ENCODE data around the gene FIGNL2. TPM values are rescaled to one million over a fixed set of nuclear protein-coding genes. Genes with fewer than 3 reads are reported as not detected.

Gene FIGNL2, protein sequence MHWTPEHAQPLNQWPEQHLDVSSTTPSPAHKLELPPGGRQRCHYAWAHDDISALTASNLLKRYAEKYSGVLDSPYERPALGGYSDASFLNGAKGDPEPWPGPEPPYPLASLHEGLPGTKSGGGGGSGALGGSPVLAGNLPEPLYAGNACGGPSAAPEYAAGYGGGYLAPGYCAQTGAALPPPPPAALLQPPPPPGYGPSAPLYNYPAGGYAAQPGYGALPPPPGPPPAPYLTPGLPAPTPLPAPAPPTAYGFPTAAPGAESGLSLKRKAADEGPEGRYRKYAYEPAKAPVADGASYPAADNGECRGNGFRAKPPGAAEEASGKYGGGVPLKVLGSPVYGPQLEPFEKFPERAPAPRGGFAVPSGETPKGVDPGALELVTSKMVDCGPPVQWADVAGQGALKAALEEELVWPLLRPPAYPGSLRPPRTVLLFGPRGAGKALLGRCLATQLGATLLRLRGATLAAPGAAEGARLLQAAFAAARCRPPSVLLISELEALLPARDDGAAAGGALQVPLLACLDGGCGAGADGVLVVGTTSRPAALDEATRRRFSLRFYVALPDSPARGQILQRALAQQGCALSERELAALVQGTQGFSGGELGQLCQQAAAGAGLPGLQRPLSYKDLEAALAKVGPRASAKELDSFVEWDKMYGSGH
- under 1 TPM; 0.86 TPM for total RNA-seq

- no peak for ATAC-seq (replicated peaks in 1 of 2)
- H3K27ac Mint-ChIP-seq = no peak within 1 kb of the TSS
- H3K27me3 Mint-ChIP-seq (ENCODE audit: low read depth) = peaks cover 45% of the 10 kb centered on the region
- no peaks in the 10 kb centered on the region for H3K36me3 Mint-ChIP-seq (ENCODE audit: insufficient read depth in 2 of 2)
- peaks cover 17% of the 10 kb centered on the region for H3K4me1 Mint-ChIP-seq (ENCODE audit: low read depth)
- no peaks in the 10 kb centered on the region for H3K9me3 Mint-ChIP-seq
- H3K4me3 Mint-ChIP-seq = peak within 1 kb of the TSS; percentile 68 to 74
- no peak for DNase-seq
These were observed at the start of gene FIGNL2 for GRCh38 chr12:51848326-51848727. Gene FIGNL2 (minus strand): TSS chr12:51848718. CDS start chr12:51822413, 26,305 bp downstream.

DNA sequence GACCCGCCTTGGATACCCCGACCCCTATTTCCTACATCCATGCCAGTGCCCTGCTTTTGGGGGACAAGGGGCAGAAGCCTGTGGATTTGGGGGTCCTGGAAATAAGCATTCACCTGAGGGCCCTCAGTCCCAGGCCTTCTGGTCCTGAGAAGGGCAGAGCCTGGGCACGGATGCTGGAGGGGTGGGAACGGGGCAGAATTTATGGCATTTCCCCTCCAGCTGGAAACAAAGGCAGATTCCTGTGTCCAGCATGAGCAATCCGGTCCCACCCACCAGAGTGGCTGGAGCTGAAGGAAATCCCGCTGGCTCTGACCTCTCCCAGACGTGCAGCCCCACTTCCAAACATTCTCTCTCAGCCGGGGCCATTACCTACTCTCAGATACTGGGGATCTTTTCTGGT is 48.7 kb upstream of the FIGNL2 start:
- DNase-seq = no peak
- H3K4me1 Mint-ChIP-seq (ENCODE audit: low read depth) = no peaks in the 10 kb centered on the region
- no peak overlapping the region for H3K27ac Mint-ChIP-seq
- H3K4me3 Mint-ChIP-seq = no peak overlapping the region
- H3K36me3 Mint-ChIP-seq (ENCODE audit: insufficient read depth in 2 of 2) = no peaks in the 10 kb centered on the region
- H3K9me3 Mint-ChIP-seq = no peaks in the 10 kb centered on the region
- ATAC-seq (replicated peaks in 1 of 2) = no peak
- no peaks in the 10 kb centered on the region for H3K27me3 Mint-ChIP-seq (ENCODE audit: low read depth)

- Mint-ChIP-seq H3K27ac (no peak overlapping the region), H3K4me3 (no peak overlapping the region), H3K27me3 (ENCODE audit: low read depth) (no peaks in the 10 kb centered on the region), H3K4me1 (ENCODE audit: low read depth) (no peaks in the 10 kb centered on the region), H3K36me3 (ENCODE audit: insufficient read depth in 2 of 2) (no peaks in the 10 kb centered on the region), H3K9me3 (no peaks in the 10 kb centered on the region)
- ATAC-seq (replicated peaks in 1 of 2) (no peak), DNase-seq (no peak)
These were observed 47.7 kb upstream of the FIGNL2 start for GRCh38 chr12:51896236-51896635.

DNA sequence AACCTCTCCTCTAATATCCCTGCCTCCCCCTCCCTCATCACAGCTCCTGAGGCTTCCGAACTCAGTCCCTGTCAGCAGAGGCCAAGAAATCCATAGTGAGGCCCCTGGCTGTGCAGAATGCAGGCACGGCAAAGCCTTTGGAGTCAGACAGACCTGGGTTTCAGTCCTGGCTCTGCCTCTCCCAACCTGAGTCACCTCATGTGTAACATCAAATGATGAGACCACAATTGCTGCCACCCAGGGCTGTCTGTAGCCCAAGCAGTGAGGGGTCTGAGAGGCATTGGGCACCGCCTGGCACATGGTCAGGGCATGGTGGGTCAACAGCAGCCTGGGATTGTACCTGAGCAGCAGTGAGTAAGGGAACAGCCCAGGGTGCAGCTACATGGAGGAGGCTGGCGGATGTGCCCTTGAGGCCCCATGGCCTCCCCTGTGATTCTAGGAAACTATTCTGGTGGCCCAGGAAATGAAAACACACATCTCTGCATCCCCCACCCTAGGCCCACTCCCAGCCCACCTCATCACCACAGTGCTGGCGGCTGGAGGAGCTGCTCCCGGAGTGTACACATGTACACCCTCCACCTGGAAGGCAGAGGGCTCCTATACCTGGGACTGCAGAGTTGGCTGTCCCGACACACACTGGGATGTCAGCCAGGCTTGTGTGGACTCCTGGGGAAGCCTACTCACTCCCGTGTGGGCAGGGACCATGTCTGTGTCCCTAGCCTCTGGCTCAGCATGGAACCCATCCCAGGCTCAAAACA is 47.0 kb upstream of the FIGNL2 start:
- H3K9me3 Mint-ChIP-seq = no peaks in the 10 kb centered on the region
- no peak overlapping the region for H3K4me3 Mint-ChIP-seq

DNA sequence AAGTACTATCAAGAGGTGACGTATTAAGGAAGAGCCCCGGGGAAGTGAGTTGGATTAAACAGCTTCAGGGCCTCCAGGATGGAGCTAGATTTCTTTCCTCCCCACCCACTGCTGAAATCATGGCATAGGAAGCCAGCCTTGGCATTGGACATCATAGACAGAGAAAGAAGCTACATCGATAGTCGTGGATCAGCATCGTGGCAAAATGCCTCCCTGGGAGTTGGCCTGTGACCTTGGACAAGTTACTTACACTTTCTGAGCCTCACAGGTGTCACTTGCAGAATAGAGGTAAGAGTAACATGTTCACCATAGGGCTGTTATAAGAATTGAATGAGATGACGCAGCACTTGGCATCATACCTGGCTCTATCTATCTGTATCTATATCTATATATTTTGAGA is 45.3 kb upstream of the FIGNL2 start:
- no peak overlapping the region for H3K4me3 Mint-ChIP-seq
- H3K9me3 Mint-ChIP-seq = no peaks in the 10 kb centered on the region
- H3K27ac Mint-ChIP-seq = no peak overlapping the region

More for the DNA sequence above, 47.0 kb upstream of the FIGNL2 start:
- Mint-ChIP-seq H3K27ac (no peak overlapping the region), H3K36me3 (ENCODE audit: insufficient read depth in 2 of 2) (no peaks in the 10 kb centered on the region), H3K4me1 (ENCODE audit: low read depth) (no peaks in the 10 kb centered on the region), H3K27me3 (ENCODE audit: low read depth) (no peaks in the 10 kb centered on the region)
- DNase-seq (no peak), ATAC-seq (replicated peaks in 1 of 2) (no peak)

DNA sequence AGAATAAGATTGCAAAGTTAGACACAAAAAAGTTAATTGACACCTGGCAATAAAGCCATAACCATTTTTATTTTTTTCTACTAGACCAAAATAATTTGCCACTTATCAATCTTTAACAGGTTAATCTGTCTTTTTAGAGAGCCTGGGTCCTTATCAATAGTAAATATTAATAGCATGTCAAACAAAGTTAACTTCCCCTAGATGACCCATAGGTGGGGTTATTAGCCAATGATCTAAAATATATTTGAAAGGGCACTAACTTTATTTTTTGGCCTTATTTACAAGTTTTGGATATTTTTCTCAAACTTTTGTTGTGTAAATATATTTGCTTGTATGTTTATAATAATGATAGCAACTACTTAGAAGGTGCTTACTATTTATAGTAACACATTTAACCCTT is 43.3 kb upstream of the FIGNL2 start:
- no peaks in the 10 kb centered on the region for H3K36me3 Mint-ChIP-seq (ENCODE audit: insufficient read depth in 2 of 2)
- H3K4me3 Mint-ChIP-seq = no peak overlapping the region
- no peak overlapping the region for H3K27ac Mint-ChIP-seq
- no peaks in the 10 kb centered on the region for H3K27me3 Mint-ChIP-seq (ENCODE audit: low read depth)
- no peaks in the 10 kb centered on the region for H3K9me3 Mint-ChIP-seq
- H3K4me1 Mint-ChIP-seq (ENCODE audit: low read depth) = peaks cover under 1% of the 10 kb centered on the region
- no peak for DNase-seq
- no peak for ATAC-seq (replicated peaks in 1 of 2)

More for the DNA sequence above, 45.3 kb upstream of the FIGNL2 start:
- Mint-ChIP-seq H3K27me3 (ENCODE audit: low read depth) (no peaks in the 10 kb centered on the region), H3K4me1 (ENCODE audit: low read depth) (no peaks in the 10 kb centered on the region), H3K36me3 (ENCODE audit: insufficient read depth in 2 of 2) (no peaks in the 10 kb centered on the region)
- DNase-seq = no peak
- ATAC-seq (replicated peaks in 1 of 2) = no peak

- Mint-ChIP-seq H3K27me3 (ENCODE audit: low read depth) (no peaks in the 10 kb centered on the region), H3K4me3 (no peak overlapping the region), H3K27ac (no peak overlapping the region), H3K9me3 (peaks cover 0 to 5% of the 10 kb centered on the region in 2 donors), H3K4me1 (ENCODE audit: low read depth) (peaks cover 13% of the 10 kb centered on the region), H3K36me3 (ENCODE audit: insufficient read depth in 2 of 2) (no peaks in the 10 kb centered on the region)
- DNase-seq = no peak
- no peak for ATAC-seq (replicated peaks in 1 of 2)
These were observed 42.1 kb upstream of the FIGNL2 start for GRCh38 chr12:51890511-51891171.

DNA sequence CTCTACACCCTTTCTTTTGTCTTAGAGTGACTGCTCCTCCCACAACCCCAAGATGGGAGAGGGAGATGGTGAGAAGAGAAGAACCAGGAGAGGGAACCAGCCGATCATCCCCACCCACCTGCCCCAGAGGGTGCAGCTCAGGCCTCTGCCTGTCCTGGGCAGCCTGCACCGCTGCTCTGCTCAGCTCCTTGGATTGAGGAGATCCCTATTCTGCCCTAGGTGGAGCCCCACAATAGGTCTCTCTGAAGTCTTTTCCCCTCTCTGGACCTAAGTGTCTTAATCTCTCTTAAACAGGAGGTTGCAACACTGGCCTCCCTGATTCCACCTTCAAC is 41.6 kb upstream of the FIGNL2 start:
- Mint-ChIP-seq H3K4me3 (no peak overlapping the region), H3K27ac (no peak overlapping the region), H3K9me3 (peaks cover 0 to 5% of the 10 kb centered on the region in 2 donors), H3K4me1 (ENCODE audit: low read depth) (peaks cover 18% of the 10 kb centered on the region), H3K36me3 (ENCODE audit: insufficient read depth in 2 of 2) (peaks cover 0 to 2% of the 10 kb centered on the region in 2 donors), H3K27me3 (ENCODE audit: low read depth) (no peaks in the 10 kb centered on the region)
- DNase-seq = no peak
- no peak for ATAC-seq (replicated peaks in 1 of 2)

GRCh38 chr12:51889216-51890132 is 41.0 kb upstream of the FIGNL2 start:
- H3K4me1 Mint-ChIP-seq (ENCODE audit: low read depth) = peaks cover 24% of the 10 kb centered on the region
- H3K9me3 Mint-ChIP-seq = peaks cover 0 to 9% of the 10 kb centered on the region in 2 donors
- no peak overlapping the region for H3K27ac Mint-ChIP-seq
- H3K36me3 Mint-ChIP-seq (ENCODE audit: insufficient read depth in 2 of 2) = peaks cover 2 to 6% of the 10 kb centered on the region in 2 donors
- DNase-seq (no peak), ATAC-seq (replicated peaks in 1 of 2) (no peak)
- H3K27me3 Mint-ChIP-seq (ENCODE audit: low read depth) = no peaks in the 10 kb centered on the region
- no peak overlapping the region for H3K4me3 Mint-ChIP-seq

- Mint-ChIP-seq H3K4me1 (ENCODE audit: low read depth) (peaks cover 25% of the 10 kb centered on the region), H3K36me3 (ENCODE audit: insufficient read depth in 2 of 2) (peaks cover 2 to 6% of the 10 kb centered on the region in 2 donors), H3K9me3 (peaks cover 0 to 9% of the 10 kb centered on the region in 2 donors), H3K4me3 (no peak overlapping the region), H3K27me3 (ENCODE audit: low read depth) (no peaks in the 10 kb centered on the region), H3K27ac (no peak overlapping the region)
- ATAC-seq (replicated peaks in 1 of 2) (no peak), DNase-seq (no peak)
These were observed 40.0 kb upstream of the FIGNL2 start for GRCh38 chr12:51888316-51889215.

DNA sequence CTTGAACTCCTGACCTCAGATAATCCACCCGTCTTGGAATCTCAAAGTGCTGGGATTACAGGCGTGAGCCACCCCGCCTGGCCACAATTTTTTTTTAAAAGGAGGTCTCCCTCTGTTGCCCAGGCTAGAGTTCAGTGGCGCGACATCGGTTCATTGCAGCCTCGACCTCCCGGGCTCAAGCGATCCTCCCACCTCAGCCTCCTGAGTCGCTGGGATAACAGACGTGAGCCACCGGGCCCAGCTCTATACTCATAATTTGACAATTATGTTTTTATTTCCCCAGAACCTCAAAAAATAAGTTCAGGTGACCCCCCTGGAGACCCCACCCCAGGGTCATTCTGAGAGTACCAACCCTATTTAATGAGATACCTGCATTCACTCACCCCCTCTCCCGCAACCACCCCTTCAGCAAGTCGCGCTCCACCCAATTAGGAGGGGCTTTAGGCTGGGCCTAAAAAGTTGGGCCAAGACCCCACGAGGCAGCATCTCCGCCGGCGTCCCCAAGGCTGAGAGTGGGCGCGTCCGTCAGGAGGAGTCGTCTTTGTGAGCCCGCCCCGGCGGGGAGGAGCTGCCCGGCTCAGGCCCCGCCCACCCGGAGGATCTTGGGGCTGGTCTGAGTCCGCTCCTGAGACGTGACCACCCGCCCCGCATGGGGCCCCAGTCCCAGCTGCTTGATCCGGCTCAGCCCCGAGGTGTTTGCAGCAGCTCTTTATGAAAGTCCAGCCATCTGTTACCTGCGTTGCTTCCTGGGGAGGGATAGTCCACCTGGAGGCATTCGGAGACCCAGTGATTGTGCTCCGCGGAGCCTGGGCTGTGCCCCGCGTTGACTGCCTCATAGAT is 39.2 kb upstream of the FIGNL2 start, which contains the start of gene ANKRD33:
ANKRD33 (plus strand) TSS at position 628 of the 840 bp plus-strand sequence; CDS start at position 712, 84 bp downstream.
- Mint-ChIP-seq H3K36me3 (ENCODE audit: insufficient read depth in 2 of 2) (peaks cover 2 to 6% of the 10 kb centered on the region in 2 donors), H3K4me1 (ENCODE audit: low read depth) (peaks cover 25% of the 10 kb centered on the region), H3K27ac (no peak within 1 kb of the TSS), H3K27me3 (ENCODE audit: low read depth) (no peaks in the 10 kb centered on the region), H3K9me3 (peaks cover 0 to 9% of the 10 kb centered on the region in 2 donors), H3K4me3 (no peak within 1 kb of the TSS)
- ATAC-seq (replicated peaks in 1 of 2) (no peak), DNase-seq (no peak)

All from activated T-cell treated with anti-CD3 and anti-CD28 coated beads, Interleukin-2, amount 50 U/mL, for 72 hours (primary cell).